GM21360 (cell line): ENCODE results near the gene PALLD.

Experiments
- ATAC-seq: cut with Tn5 transposase; IDR thresholded peaks from one replicate; pipeline ENCODE4 v1.9.1; 2021; ENCODE audit warnings: mild to moderate bottlenecking, moderate library complexity; ENCODE audit not compliant: unreplicated experiment

PALLD gene

GRCh38 chr4:168860827-168861226 is 364.0 kb downstream of the PALLD start:
- no peak for ATAC-seq

- ATAC-seq, result no peak
These were observed 367.1 kb downstream of the PALLD start for GRCh38 chr4:168863719-168864647.

GRCh38 chr4:168864821-168865541 is 368.1 kb downstream of the PALLD start:
- ATAC-seq, result no peak

DNA sequence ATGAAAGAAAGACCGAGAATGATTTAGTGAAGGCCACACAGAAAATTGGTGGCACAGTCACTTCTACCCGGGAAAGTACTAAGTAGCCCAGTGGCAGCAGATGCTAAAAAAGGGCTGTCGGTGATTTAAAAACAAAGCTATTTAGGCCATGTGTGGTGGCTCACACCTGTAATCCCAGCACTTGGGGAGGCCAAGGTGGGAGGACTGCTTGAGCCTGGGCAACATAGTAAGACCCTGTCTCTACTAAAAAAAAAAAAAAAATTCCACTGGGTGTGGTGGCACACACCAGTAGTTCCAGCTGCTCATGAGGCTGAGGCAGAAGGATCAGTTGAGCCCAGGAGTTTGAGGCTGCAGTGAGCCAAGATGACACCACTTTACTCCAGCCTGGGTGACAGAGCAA is 369.0 kb downstream of the PALLD start:
- ATAC-seq, result no peak

- no peak for ATAC-seq
These were observed 369.8 kb downstream of the PALLD start for GRCh38 chr4:168866635-168867034.

DNA sequence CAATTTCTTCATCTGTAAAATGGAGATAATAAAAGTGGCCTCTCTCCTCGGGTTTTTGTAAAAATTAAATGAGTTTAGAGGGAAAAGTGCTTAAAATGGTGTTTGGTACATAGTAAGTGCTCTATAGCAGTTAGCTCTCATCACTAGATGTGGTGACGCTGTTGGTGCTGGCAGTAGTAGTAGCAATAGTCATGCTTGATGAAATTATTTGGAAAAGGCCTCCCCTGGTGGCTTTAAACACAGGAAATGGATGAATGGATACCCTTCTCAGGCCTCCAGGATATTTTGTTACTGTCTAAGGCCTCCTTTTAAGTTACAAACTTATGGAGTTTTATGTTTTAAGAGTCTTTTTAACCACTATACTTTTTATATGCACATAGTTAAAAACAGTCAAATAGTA is 370.3 kb downstream of the PALLD start:
- no peak for ATAC-seq

GRCh38 chr4:168868044-168868781 is 371.4 kb downstream of the PALLD start:
- no peak for ATAC-seq

DNA sequence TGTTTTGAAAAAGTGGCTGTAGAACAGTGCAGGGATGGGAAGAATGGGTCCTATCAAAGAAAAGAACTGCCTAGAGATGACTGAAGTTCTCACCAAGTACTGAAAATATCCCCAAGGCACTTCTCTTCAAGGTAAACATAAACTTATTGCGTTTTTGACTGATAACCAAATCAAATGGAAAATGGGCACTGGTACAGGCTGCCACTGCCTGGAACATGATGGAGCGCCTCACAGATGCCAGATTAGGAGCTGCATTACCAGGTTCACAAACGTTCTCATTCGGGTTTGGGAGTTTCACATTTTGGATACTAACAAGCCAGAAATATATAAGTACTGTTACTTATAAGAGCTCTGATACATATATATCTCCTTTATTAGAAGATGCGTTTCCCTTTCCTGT is 371.9 kb downstream of the PALLD start:
- no peak for ATAC-seq

GRCh38 chr4:168870004-168870403 is 373.2 kb downstream of the PALLD start:
- no peak for ATAC-seq

- no peak for ATAC-seq
These were observed 374.8 kb downstream of the PALLD start for GRCh38 chr4:168871632-168872031.

DNA sequence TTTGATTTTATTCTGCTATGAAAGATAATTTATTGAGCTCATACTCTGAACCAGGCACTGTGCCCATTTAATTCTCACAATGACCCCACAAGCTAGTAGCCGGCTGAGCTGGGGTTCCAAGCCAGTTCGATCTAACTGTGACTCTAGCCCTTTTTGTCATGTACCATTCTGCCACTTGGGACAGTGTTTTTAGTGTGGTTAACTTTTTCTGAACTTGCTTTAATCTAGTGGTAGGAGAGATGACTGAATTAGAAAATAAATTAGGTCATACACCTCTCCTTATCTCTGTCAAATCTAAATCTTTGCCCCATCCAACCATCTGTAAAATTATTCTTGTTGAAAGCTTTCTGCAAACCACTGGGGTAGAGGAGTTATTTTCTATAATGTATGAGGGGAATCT is 377.2 kb downstream of the PALLD start:
- ATAC-seq, result no peak

DNA sequence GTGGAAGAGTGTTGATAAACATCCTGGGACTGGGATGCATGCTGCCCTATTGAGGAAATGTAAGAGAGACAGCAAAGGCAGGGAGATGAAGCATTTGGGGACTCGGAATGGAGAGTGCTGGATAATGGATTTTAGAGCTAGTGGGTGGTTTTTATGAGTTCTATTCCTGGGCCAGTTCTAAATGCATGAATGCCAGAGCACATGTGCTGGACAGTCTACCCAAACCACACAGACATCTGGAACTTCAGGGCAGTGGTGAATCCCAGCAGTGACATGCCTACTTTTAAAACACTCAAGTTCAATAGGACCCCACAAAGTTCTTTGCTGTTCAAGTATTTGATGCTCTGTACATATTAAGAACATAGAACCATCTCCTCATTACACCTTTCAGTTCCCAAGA is 379.3 kb downstream of the PALLD start:
- no peak for ATAC-seq

DNA sequence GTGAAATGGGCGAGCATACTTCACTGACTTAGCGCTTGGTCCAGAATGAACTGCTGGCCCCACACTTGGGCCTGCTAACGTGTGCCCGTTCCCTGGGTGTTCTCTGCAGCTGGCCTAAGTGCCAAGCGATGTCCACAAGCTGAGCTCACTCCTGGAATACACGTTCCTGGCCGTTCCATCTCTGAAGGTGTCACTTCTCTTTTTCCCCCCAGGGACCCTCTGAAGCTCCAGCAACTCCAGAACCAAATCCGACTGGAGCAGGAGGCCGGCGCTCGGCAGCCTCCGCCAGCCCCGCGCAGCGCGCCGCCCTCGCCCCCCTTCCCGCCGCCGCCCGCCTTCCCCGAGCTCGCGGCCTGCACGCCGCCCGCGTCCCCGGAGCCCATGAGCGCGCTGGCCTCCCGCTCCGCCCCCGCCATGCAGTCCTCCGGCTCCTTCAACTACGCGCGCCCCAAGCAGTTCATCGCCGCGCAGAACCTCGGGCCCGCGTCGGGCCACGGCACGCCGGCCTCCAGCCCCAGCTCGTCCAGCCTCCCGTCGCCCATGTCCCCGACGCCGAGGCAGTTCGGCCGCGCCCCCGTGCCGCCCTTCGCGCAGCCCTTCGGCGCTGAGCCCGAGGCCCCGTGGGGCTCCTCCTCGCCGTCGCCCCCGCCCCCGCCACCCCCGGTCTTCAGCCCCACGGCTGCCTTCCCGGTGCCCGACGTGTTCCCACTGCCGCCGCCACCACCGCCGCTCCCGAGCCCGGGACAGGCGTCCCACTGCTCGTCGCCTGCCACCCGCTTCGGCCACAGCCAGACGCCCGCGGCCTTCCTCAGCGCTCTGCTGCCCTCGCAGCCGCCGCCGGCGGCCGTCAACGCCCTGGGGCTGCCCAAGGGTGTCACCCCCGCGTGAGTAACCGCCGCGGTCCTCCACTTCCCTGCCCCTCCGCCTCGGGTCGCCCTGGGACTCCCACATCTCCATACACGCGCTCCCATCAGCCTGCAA is 380.9 kb downstream of the PALLD start:
- peak; percentile 34 for ATAC-seq

- ATAC-seq, result no peak
These were observed 381.8 kb downstream of the PALLD start for GRCh38 chr4:168878623-168879022.

DNA sequence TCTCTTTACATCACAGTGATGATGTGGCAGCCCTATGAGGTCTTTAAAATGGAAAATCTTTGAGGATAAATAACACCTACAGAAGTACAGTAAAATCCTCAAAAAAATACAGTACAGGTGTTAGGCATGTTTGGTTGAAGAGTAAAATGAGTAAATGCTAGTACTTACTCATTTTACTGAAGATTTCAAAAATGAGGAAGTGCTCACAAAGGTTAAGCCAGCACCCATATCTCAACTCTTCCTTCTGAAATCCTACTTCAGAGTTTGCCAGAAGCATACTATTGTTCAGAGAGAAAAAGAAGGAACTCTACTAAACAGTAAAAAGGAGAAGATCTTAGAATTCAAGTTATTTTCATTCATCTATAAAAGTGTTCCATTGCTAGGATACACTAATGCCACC is 382.3 kb downstream of the PALLD start:
- peak; percentile 26 for ATAC-seq

DNA sequence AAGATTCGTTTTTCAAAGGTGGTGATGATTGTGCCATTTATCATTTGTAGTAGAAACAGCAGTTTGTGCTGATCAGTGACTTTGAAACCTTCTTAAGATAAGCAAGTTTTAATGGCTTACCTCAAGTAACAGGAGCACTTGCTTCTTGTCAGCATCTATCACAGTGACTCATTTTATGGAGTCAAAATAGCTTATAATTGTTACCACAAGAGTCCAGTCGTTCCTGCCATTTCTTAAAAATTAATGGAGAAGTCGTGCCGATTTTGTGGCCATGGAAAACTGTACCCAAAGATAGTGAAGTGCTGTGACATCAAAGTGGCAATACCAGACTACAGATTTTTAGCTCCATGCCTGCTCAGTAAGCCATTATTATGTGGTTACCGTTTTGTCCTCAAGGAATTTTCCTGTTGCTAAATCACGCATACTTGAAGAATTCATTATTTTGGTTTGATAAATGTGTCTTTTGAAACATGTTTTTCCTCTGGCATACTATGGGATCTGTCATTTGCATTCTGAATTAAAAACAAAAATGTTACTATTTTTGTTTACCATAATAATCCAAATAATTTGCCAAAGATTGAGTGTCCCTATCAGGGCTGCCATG is 383.3 kb downstream of the PALLD start:
- no peak for ATAC-seq

DNA sequence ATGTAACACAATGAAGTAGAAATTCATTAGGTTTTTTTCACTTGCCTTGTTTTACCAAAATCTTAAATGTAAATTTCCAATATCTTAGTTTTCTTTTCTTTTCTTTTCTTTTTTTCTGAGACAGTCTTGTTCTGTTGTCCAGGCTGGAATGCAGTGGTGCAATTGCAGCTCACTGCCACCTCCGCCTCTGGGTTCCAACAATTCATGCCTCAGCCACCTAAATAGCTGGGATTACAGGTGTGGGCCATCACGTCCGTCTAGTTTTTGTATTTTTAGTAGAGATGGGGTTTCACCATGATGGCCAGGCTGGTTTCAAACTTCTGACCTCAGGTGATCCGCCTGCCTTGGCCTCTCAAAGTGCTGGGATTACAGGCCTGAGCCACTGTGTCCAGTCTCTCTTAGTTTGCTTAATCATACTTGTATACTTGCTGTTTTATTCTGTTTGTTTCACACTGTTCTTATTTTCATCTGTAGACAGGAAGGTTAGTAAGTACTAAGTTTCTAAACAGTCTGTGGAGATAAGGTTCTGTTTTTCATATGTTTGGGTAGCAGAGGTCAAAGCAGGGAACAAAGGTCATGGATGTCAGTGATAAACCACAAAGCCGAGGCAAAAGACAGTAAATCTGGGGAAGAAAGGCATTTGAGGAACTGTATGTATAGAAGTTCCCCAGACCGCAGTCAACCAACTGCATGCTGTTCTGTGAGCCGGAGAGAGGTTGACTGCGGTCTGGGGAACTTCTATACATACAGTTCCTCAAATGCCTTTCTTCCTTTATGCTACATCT is 384.2 kb downstream of the PALLD start:
- ATAC-seq, result peak; percentile 73

GRCh38 chr4:168881781-168882420 is 385.0 kb downstream of the PALLD start:
- ATAC-seq, result no peak
